Globus pallidus (tissue), 1 donor: Measurements from ENCODE around the gene ACOT8.
A peak's percentile ranks its signal among the peaks of the same experiment; 100 is the strongest.
"Not testable (repeated sequence)": the region's sequence is repeated elsewhere in the genome, so short reads cannot be mapped to it uniquely, and the experiment has no call there.

Experiments used
- DNase-seq: peaks from one replicate; pipeline ENCODE4 v3.0.0-alpha.2; 2015; ENCODE audit warnings: low spot score

The ACOT8 gene

DNA sequence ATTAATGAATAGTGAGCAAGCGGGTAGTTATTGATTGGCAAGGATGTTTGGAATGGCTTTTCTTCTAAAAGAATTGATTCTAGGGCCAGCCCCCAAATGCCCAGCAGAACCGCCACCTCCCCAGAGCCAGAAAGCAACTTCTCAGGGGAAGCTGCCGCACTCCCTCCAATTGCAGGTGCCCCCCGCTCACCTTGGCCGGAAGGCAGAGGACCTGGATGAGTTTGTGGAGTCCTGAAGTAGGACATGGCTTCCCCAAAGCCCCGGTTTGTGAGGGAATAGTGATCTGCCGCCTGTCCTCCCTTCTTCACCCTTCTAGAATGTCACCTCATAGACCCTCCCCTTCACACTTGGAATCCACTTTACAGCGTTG, 30.1 kb upstream of the ACOT8 start, which contains the start of gene SPATA25:
TSS of gene SPATA25 (minus strand) at position 277 of the 370 bp plus-strand sequence. CDS start at position 245, 32 bp downstream.
- DNase-seq = no peak

DNA sequence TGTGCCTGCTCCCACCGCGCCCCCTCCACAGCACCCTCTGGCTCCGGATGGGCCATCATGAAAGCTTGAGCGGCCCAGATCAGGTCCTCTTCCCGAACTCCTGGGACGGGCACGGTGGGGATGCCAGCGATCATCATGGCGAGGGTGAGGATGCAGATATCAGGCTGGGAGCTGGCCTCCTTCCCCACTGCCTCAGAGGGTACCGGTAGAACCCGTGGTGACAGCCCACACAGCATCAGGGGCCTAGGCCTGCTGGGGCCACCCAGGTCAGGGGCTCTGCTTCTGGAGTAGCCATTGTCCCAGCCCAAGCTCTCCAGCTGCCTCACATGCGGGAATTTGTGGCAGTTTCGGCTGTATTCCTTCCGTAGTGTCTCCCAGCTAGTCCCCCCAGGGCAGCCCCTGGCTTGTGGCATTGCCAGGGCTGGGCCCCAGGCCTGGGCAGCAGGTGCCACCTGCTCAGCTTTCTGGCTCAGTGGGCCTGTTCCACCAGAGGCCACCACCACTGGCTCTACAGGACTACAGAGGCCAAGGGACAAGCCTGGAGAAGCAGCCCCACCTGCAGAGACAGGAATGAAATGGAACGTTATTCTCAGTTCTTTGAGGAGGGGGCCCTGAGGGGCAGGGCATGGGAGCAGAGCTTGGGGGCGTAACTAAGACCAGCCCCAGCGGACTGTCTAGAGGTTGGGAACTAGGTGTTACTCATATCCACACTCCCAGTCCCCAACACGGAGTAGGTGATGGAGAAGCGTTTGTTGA, 29.6 kb upstream of the ACOT8 start:
- no peak for DNase-seq

DNA sequence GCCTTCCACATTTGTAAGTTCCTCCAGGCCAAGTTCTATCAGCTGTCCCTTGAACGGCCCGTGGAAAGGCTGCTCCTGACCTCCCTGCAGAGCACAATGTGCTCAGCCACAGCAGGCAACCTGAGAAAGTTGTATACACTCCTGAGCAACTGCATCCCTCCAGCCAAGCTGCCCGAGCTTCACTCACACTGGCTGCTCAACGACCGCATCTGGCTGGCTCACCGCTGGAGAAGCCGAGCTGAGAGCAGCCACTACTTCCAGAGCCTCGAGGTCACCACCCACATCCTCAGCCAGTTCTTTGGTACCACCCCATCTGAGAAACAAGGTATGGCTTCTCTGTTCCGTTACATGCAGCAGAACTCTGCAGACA, 25.9 kb upstream of the ACOT8 start:
- no peak for DNase-seq

DNA sequence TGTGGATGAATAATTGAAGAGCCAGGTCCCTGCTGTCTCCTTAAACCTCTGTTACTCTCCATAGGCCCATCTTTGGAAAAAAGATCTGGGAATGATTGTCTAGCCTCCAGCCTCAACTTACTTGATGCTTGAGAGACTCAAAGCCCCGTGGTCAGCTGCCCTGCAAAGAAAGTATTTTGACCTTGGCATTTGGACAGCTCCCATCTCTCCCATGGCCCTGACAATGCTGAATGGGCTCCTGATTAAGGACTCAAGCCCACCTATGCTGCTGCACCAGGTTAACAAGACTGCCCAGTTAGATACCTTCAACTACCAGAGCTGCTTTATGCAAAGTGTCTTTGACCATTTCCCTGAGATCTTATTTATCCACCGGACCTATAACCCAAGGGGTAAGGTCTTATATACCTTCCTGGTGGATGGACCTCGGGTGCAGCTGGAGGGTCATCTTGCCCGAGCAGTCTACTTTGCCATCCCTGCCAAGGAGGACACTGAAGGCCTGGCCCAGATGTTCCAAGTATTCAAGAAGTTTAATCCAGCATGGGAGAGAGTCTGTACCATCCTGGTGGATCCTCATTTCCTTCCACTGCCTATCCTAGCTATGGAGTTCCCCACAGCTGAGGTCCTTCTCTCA, 25.4 kb upstream of the ACOT8 start:
- no peak for DNase-seq

DNA sequence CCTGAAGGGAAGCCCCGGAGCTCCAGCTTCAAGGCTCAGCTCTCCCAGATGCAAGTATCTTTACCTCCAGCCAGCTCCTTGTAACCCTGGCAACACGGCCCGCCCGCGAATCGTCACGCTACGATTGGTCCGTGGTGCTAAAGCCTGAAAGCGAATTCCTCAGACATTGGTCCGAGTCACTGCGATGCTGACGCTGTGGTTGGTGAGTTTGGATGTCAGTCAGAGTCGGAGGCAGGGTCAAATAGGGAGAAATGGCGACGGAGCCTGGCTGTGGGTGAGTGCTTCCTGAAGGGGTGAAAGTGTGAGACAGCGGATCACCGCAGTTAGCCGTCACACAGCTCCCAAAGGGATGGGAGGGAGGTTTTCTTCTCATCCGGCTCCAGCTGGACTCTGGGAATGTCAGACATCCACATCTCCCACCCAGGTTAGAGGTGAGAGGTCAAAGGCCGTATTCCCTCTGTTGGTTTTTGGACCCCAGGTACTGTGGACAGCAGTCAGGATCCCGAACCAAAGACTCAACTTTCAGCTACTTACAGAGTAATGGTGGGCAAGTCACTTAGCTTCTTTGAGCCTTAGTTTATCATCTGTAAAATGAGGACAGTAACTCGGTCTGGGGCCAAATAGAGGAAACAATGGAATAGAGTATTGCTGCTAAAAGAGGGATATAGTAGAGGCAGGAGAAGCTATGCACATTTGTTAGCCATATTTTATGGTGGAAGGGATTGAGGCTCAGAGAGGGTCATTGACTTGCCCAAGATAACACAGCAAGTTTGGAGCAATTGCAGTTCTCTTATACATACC, 24.0 kb upstream of the ACOT8 start, which contains the start of gene ZSWIM1:
TSS of gene ZSWIM1 (plus strand) at position 240 of the 801 bp plus-strand sequence. CDS start 1,366 bp downstream, outside the sequence.
- DNase-seq = peak; percentile 99

DNA sequence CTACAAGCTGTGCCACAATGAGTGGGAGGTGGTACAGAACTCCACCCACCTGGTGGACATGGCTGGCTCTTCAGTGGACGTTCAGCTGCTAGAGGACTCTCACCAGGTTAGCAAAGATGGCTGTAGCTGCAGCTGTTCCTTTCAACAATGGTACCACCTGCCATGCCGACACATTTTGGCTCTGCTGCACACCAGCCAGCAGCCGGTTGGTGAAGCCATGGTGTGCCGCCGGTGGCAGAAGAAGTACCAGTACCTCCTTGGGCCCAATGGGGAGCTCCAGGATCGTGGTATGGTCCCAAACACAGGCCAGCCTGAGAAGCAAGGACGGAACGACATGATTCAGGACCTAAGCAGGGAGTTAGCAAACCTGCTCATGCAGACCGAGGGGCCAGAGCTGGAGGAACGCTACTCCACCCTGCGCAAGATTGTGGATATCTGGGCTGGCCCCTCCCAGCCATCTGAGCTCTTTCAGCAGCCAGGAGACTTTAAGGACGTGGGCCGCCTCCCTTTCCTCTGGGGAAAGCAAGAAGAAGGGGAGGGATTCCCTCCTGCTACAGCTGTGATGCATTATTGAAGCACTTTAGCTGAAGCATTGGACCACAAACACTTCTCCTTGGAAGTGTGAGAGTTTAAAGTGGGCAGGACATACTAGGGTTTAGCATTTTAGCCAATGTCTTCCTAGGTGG, 21.0 kb upstream of the ACOT8 start:
- no peak for DNase-seq

DNA sequence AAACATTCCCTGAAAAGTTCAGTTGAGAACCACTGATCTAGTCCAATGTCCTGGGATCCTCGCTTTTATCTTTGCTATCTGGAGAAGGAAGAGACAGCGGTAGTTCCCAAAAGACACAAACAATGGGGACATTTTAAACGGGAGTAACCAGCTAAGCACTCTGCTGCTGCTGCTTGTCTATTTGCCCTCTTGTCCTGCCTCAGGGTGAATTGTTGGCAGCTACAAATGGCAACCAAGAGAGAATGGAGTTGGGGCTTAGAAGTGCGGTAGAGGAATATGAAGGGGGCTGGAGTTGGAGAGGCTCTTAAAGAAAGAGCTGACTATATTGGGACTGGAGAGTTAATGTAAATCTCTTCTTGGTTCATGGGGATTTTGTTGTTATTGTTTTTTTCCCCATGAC, 17.4 kb upstream of the ACOT8 start:
- no peak for DNase-seq

DNA sequence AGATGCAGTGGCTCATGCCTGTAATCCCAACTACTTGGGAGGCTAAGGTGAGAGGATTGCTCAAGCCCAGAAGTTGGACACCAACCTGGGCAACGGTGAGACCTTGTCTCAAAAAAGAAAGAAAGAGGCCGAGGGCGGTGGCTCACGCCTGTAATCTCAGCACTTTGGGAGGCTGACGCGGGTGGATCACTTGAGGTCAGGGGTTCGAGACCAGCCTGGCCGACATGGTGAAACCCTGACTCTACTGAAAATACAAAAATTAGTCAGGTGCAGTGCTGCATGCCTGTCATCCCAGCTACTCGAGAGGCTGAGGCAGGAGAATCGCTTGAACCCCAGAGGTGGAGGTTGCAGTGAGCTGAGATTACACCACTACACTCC, 16.9 kb upstream of the ACOT8 start:
- DNase-seq = not testable (repeated sequence)

DNA sequence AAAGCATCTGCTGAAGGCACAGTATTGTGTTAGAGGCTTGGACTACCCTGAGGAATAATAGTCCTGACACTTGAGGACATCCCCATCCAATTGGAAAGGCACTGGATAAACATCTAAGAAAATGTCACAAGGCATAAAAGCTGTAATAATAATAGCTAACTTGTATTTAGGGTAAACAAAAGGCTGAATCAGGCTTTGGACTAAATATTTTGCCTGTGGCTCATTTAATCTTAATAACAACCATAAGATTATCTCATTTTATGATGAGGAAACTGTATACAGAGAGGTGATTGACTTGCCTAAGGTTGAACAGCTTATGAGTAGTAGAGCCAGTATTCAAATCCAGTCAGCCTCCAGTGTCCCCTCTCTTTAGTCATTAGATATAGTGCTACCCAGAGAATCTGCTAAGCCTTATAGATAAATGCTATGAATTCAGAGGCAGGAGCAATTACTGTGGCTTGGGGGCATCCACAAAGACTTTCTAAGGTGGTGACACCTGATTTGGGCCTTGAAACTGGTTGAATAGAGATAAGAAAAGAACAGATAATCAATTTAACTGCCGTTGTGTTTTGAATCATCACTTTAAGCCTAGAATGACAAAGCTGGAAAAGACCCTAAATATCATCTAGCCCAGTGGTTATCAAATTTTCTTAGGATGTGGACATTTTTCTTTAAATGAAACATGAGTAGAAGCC, 16.4 kb upstream of the ACOT8 start:
- DNase-seq = no peak

DNA sequence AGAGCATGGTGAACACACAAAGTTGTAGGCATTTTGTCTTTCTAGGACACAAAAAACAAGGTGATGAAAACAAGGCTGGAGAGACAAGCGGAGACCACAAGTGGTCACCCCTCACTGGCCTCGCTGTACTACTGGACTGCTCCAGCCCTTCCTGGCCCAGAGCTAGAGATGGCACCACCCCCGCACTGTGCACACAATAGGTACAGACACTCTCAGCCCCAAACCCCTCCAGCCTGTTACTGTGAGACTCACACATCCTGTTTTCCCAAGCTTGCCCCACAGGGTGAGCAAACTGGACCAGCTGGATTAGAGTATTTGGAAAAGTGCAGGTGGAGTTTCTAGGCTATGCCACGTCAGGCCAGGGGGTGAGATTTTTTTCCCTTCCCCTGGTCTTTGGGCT, 15.4 kb upstream of the ACOT8 start:
- DNase-seq = no peak

DNA sequence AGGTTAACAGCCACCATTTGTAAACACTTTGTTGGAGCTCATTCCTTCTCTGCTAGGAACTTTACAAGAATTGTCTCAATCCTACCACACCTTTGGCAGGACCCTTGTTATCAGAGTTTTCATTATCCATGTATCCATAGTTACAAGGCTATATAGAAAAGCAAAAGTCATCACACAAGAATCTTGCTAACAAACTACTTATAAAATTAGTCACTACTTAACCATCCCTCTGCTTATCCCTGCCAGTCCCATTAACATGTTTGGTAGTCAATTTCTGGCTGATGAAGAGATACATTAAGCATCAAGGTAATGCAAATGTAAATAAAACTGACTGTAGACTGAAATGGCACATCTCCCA, 10.6 kb upstream of the ACOT8 start:
- no peak for DNase-seq

DNA sequence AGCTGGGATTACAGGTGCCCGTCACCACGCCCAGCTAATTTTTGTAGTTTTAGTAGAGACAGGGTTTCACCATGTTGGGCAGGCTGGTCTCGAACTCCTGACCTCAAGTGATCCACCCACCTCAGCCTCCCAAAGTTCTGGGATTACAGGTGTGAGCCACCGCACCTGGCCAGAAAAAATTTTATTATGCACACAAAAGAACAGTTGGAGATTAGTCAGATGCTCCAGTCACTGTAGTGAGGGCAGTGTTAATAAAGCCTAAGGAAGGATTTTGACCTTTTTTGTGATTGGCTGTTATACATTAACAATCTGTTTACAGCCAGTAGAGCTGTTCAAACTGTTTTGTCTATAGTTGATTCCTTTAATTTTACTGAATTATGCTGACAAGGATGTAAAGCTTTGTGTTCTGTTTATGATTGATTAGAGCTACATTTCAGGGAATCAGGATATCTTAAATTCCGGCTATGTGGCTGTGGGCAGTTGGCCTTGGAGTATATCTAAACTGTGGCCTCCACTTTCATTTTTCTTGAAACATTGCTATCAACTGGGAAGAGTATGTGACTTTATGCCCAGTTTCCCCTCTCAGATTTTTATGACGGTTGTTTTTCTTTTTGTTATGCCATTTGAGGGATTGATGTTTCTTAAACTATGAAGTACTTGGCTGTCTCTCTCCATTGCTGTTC, 10.1 kb upstream of the ACOT8 start:
- DNase-seq = no peak

DNA sequence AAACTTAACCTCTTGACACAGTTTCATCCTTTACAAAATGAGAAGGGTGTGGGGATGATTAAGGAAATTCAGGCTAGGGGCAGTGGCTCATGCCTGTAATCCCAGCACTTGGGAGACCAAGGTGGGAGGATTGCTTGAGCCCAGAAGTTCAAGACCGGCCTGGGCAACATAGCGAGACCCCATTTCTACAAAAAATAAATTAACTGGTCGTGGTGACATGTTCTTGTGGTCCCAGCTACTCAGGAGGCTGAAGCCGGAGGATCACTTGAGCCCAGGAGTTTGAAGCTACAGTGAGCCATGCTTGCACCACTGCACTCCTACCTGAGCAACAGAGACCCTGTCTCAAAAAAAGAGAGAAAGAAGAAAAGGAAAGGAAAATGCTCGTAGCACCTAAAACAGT, 9.3 kb upstream of the ACOT8 start:
- no peak for DNase-seq

DNA sequence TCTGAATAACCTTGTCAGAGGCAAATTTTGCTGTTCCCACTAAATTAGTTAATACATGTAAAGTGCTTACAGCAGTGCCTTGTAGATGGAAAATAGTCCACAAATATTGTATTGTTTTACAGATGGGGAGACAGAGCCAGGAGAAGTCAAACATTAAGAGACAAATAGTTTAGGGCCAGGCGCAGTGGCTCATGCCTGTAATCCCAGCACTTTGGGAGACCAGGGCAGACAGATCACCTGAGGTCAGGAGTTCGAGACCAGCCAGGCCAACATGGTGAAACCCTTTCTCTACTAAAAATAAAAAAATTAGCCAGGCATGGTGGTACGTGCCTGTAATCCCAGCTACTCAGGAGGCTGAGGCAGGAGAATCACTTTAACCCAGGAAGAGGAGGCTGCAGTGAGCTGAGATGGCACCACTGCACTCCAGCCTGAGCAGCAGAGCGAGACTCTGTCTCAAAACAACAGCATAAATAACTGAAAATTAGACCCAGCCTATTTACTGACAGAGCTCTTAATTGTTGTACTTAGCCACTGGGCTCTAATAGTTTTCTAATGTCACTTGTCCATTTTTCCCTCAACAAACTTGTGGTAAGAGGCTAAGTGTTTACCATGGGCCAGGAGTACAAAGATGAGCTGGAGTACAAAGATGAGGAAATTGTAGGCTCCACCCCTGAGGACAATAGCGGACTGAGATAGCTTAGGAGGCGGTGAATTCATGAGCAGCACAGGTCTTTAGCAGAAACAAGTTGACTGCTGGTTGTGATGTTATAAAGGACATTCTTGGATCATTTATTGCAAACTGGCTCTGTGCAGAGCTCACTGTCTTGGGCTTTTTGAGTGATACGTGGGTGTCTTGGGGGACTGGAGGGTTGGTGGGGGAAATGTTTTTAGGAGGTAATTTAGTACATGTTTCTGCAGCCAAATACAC, 6.6 kb upstream of the ACOT8 start:
- no peak for DNase-seq

DNA sequence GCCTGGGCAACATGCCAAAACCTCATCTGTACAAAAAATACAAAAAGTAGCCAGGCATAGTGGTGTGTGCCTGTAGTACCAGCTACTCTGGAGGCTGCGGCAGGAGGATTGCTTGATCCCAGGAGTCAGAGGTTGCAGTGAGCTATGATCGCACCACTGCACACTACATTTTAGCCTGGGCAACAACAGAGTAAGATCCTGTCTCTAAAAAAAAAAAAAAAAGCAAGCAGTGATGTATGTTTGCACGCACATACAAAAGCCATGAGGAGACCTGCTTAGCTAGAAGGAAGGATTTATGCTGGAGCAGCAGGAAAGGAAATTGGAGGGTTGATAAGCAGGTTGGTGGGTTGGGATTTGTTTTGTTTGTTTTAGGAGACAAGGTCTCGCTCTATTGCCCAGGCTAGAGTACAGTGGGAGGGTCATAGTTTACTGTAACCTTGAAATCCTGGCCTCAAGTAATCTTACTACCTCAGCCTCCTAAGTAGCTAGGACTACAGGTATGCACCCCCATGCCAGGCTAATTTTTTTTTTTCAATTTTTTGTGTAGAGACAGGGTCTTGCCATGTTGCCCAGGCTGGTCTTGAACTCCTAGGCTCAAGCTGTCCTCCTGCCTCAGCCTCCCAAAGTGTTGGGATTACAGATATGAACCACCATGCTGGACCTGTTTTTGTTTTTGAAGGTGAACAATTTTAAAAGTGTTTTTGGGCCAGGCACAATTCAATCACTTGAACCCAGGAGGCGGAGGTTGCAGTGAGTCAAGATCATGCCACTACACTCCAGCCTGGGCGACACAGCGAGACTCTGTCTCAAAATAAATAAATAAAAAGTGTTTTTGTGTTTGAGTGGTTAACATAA, 4.3 kb upstream of the ACOT8 start:
- DNase-seq = no peak

DNA sequence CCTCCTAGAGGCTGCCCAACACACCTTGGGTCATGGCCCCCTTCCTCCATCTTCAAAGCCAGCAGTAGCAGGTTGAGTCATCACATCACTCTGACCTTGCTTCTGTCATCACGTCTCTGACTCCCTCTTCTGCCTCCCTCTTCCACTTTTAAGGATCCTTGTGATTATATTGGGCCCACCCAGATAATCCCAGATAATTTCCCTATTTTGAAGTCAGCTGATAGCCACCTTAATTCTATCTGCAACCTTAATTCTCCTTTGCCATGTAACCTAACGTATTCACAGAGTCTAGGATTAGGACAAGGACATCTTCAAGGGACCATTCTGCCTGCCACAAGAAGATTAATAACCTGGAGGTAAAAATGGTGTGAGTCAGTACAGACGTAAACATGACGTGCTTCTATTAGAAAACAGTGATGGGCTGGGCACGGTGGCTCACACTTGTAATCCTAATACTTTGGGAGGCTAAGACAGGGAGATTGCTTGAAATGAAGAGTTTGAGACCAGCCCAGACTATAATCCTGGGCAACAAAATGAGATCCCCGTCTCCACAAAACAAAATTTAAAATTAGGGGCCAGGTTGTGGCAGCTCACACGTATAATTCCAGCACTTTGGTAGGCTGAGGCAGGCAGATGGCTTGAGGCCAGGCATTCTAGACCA, 3.5 kb upstream of the ACOT8 start:
- DNase-seq = no peak

DNA sequence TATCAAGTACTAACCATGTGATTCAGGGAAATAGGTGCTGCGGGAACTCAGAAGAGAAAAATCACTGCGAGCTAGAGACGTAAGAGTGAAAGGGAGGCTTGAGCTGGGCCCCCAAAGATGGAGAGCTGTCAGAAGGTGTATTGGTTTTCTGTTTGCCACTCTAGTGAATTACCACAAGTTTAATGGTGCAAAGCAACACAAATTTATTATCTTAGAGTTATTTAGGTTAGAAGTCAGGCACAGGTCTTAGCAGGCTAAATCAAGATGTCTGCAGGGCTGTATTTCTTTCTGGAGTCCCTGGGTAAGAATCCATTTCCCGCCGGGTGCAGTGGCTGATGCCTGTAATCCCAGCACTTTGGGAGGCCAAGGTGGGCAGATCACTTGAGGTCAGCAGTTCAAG, 2.7 kb upstream of the ACOT8 start:
- DNase-seq = no peak

DNA sequence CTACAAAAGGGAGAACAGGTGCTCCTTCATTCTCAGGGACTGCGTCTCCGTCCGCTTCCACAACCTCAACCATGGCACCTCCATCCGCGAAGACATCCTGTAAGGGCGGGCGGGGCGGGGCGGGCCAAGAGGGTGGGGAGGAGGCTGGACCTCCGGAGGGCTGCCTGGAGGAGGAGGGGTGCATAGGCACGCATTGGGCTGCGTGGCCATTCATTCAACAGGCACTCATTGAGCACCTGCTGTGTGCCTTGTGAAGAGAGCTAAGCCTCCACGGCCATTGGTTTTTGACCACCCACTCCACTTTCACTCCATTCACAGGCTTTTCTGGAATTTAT, 657 bp upstream of the ACOT8 start:
- no peak for DNase-seq

DNA sequence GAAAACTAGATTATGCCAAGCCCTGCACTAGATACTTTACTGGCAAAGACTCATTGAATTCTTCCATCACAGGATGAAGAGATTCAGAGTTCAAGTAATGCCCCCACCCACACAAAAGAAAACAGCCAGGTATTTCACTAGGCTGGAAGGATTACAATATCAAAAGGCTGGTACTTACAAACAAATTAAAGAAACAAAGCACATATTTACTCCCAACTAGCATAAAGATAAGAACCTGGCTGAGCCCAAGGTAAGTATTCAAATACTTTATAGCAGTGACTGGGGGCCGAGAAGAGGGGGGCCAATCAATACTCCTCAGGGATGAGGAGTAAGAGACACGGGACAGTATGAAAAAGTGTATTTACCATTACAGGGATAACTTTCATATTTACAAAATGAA, 3.7 kb downstream of the ACOT8 start:
- DNase-seq = no peak
